ENCODE measurements around the gene ZC3H18.

- TF ChIP-seq CTCF (IDR thresholded peaks at IDR 0.05): no peak
- TF ChIP-seq POLR2A (IDR thresholded peaks at IDR 0.05): no peak
These were observed 36.1 kb upstream of the ZC3H18 start for GRCh38 chr16:88533932-88534637.

All from right lobe of liver (tissue), 4 donors.